GM13977 (cell line): ENCODE measurements around the gene MTMR10.

Source experiments
- DNase-seq: peaks from one replicate; pipeline ENCODE4 v3.0.0; 2012; ENCODE audit warnings: low spot score
- CTCF ChIP-seq: IDR thresholded peaks from 2 replicates; pipeline ENCODE4 v1.5.1; 2012; ENCODE audit warnings: mild to moderate bottlenecking, control low read depth; ENCODE audit not compliant: insufficient read depth; ENCODE audit errors: extremely low read depth, missing control alignments
- in situ Hi-C: fragments of 300-500 bp; cut with MboI; formaldehyde crosslinking; loops from one replicate; pipeline ENCODE4 v1.12.0; 2022; ENCODE audit warnings: low sequenced_read_pairs, low pct_unique_long_range_greater_than_20kb, mixed read lengths, inconsistent platforms; ENCODE audit not compliant: unreplicated experiment

The MTMR10 gene

GRCh38 chr15:30973379-30973778 is 18.0 kb downstream of the MTMR10 start:
- TF ChIP-seq CTCF: no peak
- in situ Hi-C loops: no loop called here
- no peak for DNase-seq

GRCh38 chr15:30969724-30970123 is 21.7 kb downstream of the MTMR10 start:
- in situ Hi-C loops: no loop called here
- no peak for DNase-seq
- no peak for TF ChIP-seq CTCF

GRCh38 chr15:30963681-30964080 is 27.7 kb downstream of the MTMR10 start:
- in situ Hi-C loops: no loop called here
- TF ChIP-seq CTCF: no peak
- no peak for DNase-seq

GRCh38 chr15:30962659-30963058 is 28.8 kb downstream of the MTMR10 start:
- in situ Hi-C loops: no loop called here
- no peak for TF ChIP-seq CTCF
- no peak for DNase-seq

- no peak for DNase-seq
- in situ Hi-C loops: no loop called here
- TF ChIP-seq CTCF: no peak
These were observed 29.3 kb downstream of the MTMR10 start for GRCh38 chr15:30962079-30962478.

- DNase-seq: no peak
- in situ Hi-C loops: no loop called here
- no peak for TF ChIP-seq CTCF
These were observed 33.2 kb downstream of the MTMR10 start for GRCh38 chr15:30958219-30958618.
